IMR-90 (cell line): ENCODE data around the gene MYOC. TPM values are rescaled to one million over a fixed set of nuclear protein-coding genes. Genes with fewer than 3 reads are reported as not detected.

Experiments used
- ATAC-seq: fragments of 200-7000 bp; cut with Tn5 transposase; 2 replicates; pipeline ENCODE4 v1.9.1; 2020; ENCODE audit warnings: low read depth, mild to moderate bottlenecking, moderate library complexity
- BruUV-seq: library from RNA; stranded (reverse); fragments of 400-500 nt; replicated peaks from 2 replicates; lab custom pipeline; 2021; lab: Mats Ljungman, UMichigan
- CTCF ChIA-PET: fragments of 300-600 bp; formaldehyde crosslinking; extraction: SDS; loops from one replicate; lab custom pipeline; 2021; ENCODE audit warnings: antibody characterized with exemption; lab: Yijun Ruan, JAX
- POLR2A ChIA-PET: fragments of 300-600 bp; sonication (Branson Sonifier 250); formaldehyde crosslinking; loops from one replicate; lab custom pipeline; 2022; ENCODE audit warnings: antibody characterized with exemption; ENCODE audit not compliant: unreplicated experiment; lab: Charles Lee
- DNase-seq: peaks from one replicate; pipeline ENCODE4 v3.0.0; 2013
- H2AFZ ChIP-seq: replicated peaks from 2 replicates; pipeline ENCODE3; 2013; ENCODE audit warnings: low read length, mild to moderate bottlenecking; ENCODE audit not compliant: poor library complexity
- H2AK5ac ChIP-seq: 2 replicates; pipeline ENCODE4 v1.6.1; 2013; ENCODE audit warnings: low read depth, low read length, inconsistent platforms
- H2AK9ac ChIP-seq: replicated peaks from 2 replicates; pipeline ENCODE3; 2013; ENCODE audit warnings: mild to moderate bottlenecking, low read depth, low read length, moderate library complexity; ENCODE audit not compliant: poor library complexity
- H2BK120ac ChIP-seq: 2 replicates; pipeline ENCODE4 v1.6.1; 2013; ENCODE audit warnings: low read depth, low read length, inconsistent platforms
- H2BK15ac ChIP-seq: 3 replicates; pipeline ENCODE4 v1.6.1; 2013; ENCODE audit warnings: low read depth, low read length, inconsistent platforms
- H2BK20ac ChIP-seq: 2 replicates; pipeline ENCODE4 v1.6.1; 2013; ENCODE audit warnings: low read depth, mild to moderate bottlenecking, inconsistent platforms, low read length, moderate library complexity
- H2BK5ac ChIP-seq: 2 replicates; pipeline ENCODE4 v1.6.1; 2013; ENCODE audit warnings: mild to moderate bottlenecking, low read depth, low read length, inconsistent platforms; ENCODE audit not compliant: poor library complexity, severe bottlenecking
- H3K14ac ChIP-seq: replicated peaks from 2 replicates; pipeline ENCODE4 v1.6.1; 2013; ENCODE audit warnings: low read depth, low read length, inconsistent platforms
- H3K18ac ChIP-seq: 2 replicates; pipeline ENCODE4 v1.6.1; 2013; ENCODE audit warnings: low read depth, low read length, control low read depth
- H3K23ac ChIP-seq: 2 replicates; pipeline ENCODE4 v1.6.1; 2013; ENCODE audit warnings: low read depth, low read length, inconsistent platforms
- H3K27ac ChIP-seq: 2 replicates; pipeline ENCODE4 v1.5.1; 2013; ENCODE audit warnings: mild to moderate bottlenecking, control low read depth, low read length; ENCODE audit not compliant: insufficient read depth
- H3K27me3 ChIP-seq: 2 replicates; pipeline ENCODE4 v1.6.1; 2013; ENCODE audit warnings: low read length; ENCODE audit not compliant: control insufficient read depth, insufficient read depth
- H3K36me3 ChIP-seq: 2 replicates; pipeline ENCODE4 v1.6.1; 2013; ENCODE audit warnings: low read length, mixed read lengths; ENCODE audit not compliant: control insufficient read depth, insufficient read depth
- H3K4ac ChIP-seq: 2 replicates; pipeline ENCODE4 v1.6.1; 2013; ENCODE audit warnings: low read depth, low read length, inconsistent platforms
- H3K4me1 ChIP-seq: 2 replicates; pipeline ENCODE4 v1.6.1; 2013; ENCODE audit warnings: low read length, mixed read lengths; ENCODE audit not compliant: control insufficient read depth, insufficient read depth
- H3K4me2 ChIP-seq: 2 replicates; pipeline ENCODE4 v1.6.1; 2013; ENCODE audit warnings: low read depth, mild to moderate bottlenecking, control low read depth, low read length, moderate library complexity
- H3K4me3 ChIP-seq: 2 replicates; pipeline ENCODE4 v1.5.1; 2013; ENCODE audit warnings: low read depth, mild to moderate bottlenecking, control low read depth, low read length, moderate library complexity; ENCODE audit not compliant: insufficient read depth
- H3K56ac ChIP-seq: 2 replicates; pipeline ENCODE4 v1.6.1; 2013; ENCODE audit warnings: low read length, inconsistent platforms; ENCODE audit not compliant: insufficient read depth; ENCODE audit errors: extremely low read depth
- H3K79me1 ChIP-seq, 2 experiments: 2 replicates each; pipeline ENCODE4 v1.6.1; 2013; ENCODE audit warnings: low read length in 2 of 2, inconsistent platforms in 1 of 2, low read depth in 1 of 2
- H3K9ac ChIP-seq: 2 replicates; pipeline ENCODE4 v1.6.1; 2013; ENCODE audit warnings: low read depth, low read length, control low read depth
- H3K9me1 ChIP-seq: 2 replicates; pipeline ENCODE4 v1.6.1; 2013; ENCODE audit warnings: low read length, inconsistent platforms; ENCODE audit not compliant: insufficient read depth
- H3K9me3 ChIP-seq: 2 replicates; pipeline ENCODE4 v1.6.1; 2013; ENCODE audit warnings: low read length; ENCODE audit not compliant: control insufficient read depth, insufficient read depth
- H4K20me1 ChIP-seq: 2 replicates; pipeline ENCODE4 v1.6.1; 2013; ENCODE audit warnings: low read length, inconsistent platforms; ENCODE audit not compliant: insufficient read depth
- H4K5ac ChIP-seq: 2 replicates; pipeline ENCODE4 v1.6.1; 2013; ENCODE audit warnings: mild to moderate bottlenecking, low read depth, low read length, control low read depth
- H4K8ac ChIP-seq, 2 experiments: 2 replicates each; pipeline ENCODE4 v1.6.1; 2013; ENCODE audit warnings: low read depth in 2 of 2, low read length in 2 of 2, control low read depth in 1 of 2, inconsistent platforms in 1 of 2
- H4K91ac ChIP-seq: 2 replicates; pipeline ENCODE4 v1.6.1; 2013; ENCODE audit warnings: low read depth, low read length, inconsistent platforms; ENCODE audit not compliant: insufficient read depth
- MXI1 ChIP-seq: IDR thresholded peaks from 2 replicates; pipeline ENCODE4 v1.6.1; 2012; ENCODE audit warnings: low read depth, mild to moderate bottlenecking, low read length, moderate library complexity, borderline replicate concordance
- POLR2A ChIP-seq: IDR thresholded peaks from 2 replicates; pipeline ENCODE4 v1.6.1; 2012; ENCODE audit warnings: mild to moderate bottlenecking, low read depth, low read length
- RCOR1 ChIP-seq: IDR thresholded peaks from 2 replicates; pipeline ENCODE4 v1.6.1; 2012; ENCODE audit warnings: mild to moderate bottlenecking, low read length, improper control_type of control experiment; ENCODE audit not compliant: insufficient replicate concordance
- SMC3 ChIP-seq: fragments of 150-350 bp; IDR thresholded peaks from 2 replicates; pipeline ENCODE4 v1.6.1; 2016; ENCODE audit warnings: low read depth, mild to moderate bottlenecking, antibody characterized with exemption, low read length, moderate library complexity
- USF2 ChIP-seq: fragments of 150-350 bp; IDR thresholded peaks from 2 replicates; pipeline ENCODE4 v1.6.1; 2017; ENCODE audit warnings: mild to moderate bottlenecking, antibody characterized with exemption, low read length, low read depth
- WGBS, 2 experiments: methylation state at CpG; one replicate each; pipeline versions ENCODE4 v1.1.5 to v1.1.7; 2013; ENCODE audit warnings: missing lambda C conversion rate in 2 of 2; ENCODE audit not compliant: insufficient read length in 1 of 2; ENCODE audit errors: extremely low coverage in 2 of 2; 5-methylcytosine and 5-hydroxymethylcytosine counted together
- dilution Hi-C: fragments of 300-500 bp; cut with HindIII; formaldehyde crosslinking; loops from one replicate; pipeline ENCODE4 v1.14.3; 2018; ENCODE audit warnings: low sequenced_read_pairs; ENCODE audit not compliant: unreplicated experiment
- in situ Hi-C: fragments of 300-500 bp; cut with MboI; formaldehyde crosslinking; loops from 3 replicates; pipeline ENCODE4 v1.14.3; 2019; ENCODE audit warnings: low sequenced_read_pairs, inconsistent platforms, mixed read lengths
- intact Hi-C: fragments of 100-400 bp; cut with micrococcal nuclease; formaldehyde crosslinking; loops from 2 replicates; pipeline ENCODE4 v1.10.0; 2022
- polyA plus RNA-seq, 3 experiments: library from polyadenylated mRNA; depleted of rRNA; stranded (reverse); fragments of >200 nt; gene quantifications; 2 replicates each; pipeline ENCODE4 v1.2.3, GENCODE V29; 2012; ENCODE audit warnings: low replicate concordance in 1 of 3
- total RNA-seq: library from RNA; depleted of rRNA; stranded (reverse); fragments of >200 nt; gene quantifications from 2 replicates; pipeline ENCODE4 v1.2.3, GENCODE V29; 2012

The MYOC gene
- total and polyA plus RNA-seq, 2 of the 4 experiments (the other 2 are of a cell fraction) = not detected

DNA sequence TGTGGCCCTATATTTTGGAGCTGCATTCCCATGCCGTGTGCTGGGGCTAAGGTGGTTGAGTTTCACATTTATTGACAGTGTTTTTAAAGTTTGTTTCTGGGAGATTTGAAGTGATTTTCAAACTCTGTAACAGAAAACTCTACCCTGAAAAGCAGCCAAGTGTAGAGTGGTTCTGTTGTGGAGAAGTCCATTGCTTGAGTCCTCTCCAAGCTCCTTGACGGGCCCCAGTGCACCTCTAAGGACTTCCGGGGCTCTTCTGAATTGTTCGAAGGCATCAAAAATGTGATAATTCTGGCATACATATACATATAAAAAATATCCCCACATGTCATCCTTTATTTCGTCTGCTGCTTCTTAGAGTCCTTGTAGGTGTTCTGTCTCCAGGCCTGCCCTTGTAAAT, 25.5 kb downstream of the MYOC start:
- Histone ChIP-seq H3K27ac (no peak overlapping the region), H3K27me3 (peaks cover 3% of the 10 kb centered on the region; the same call in 1 of the 2 replicates), H2AK9ac (no peak overlapping the region), H3K9me1 (no peaks in the 10 kb centered on the region), H2BK5ac (no peak overlapping the region), H3K4me3 (no peak overlapping the region), H2BK15ac (no peak overlapping the region), H2AK5ac (no peak overlapping the region), H3K36me3 (no peaks in the 10 kb centered on the region), H3K4ac (no peak overlapping the region), H4K91ac (no peak overlapping the region), H4K5ac (no peak overlapping the region), H4K20me1 (no peaks in the 10 kb centered on the region), H2BK120ac (no peak overlapping the region), H3K23ac (no peak overlapping the region), H3K18ac (no peak overlapping the region), H3K9me3 (no peaks in the 10 kb centered on the region), H3K4me2 (no peak overlapping the region), H3K14ac (no peak overlapping the region), H4K8ac (no peak overlapping the region), H2AFZ (no peak overlapping the region), H2BK20ac (no peak overlapping the region), H3K9ac (no peak overlapping the region), H3K56ac (no peak overlapping the region), H3K4me1 (no peaks in the 10 kb centered on the region), H3K79me1 (no peaks in the 10 kb centered on the region)
- DNase-seq (no peak), ATAC-seq (no peak)
- intact Hi-C loops = no loop called here
- TF ChIP-seq MXI1 (no peak), SMC3 (no peak), RCOR1 (no peak), USF2 (no peak), POLR2A (no peak)
- CTCF ChIA-PET = interaction anchor here (0.6 kb wide), 1 partner anchor 9 kb away, joined by 3 read pairs; no protein-coding TSS in a partner anchor
- BruUV-seq = no TSS peak
- POLR2A ChIA-PET = no interaction called here
- in situ Hi-C loops = no loop called here
- WGBS, 2 experiments = 100% methylated on average over 2 of the region's 5 CpGs; no CpG with 5 or more reads in 1 of the 2 experiments
- dilution Hi-C loops = no loop called here
